ENCODE measurements around the gene SAMD9. TPM values are rescaled to one million over a fixed set of nuclear protein-coding genes. Genes with fewer than 3 reads are reported as not detected.

Gene SAMD9
- total and polyA plus RNA-seq, 2 donors (not counting 1 experiment from before 2014, with no cell fraction given), result 10.1 to 19.2 TPM

GRCh38 chr7:93055543-93056107 is 62.2 kb downstream of the SAMD9 start:
- no peak overlapping the region for H3K4me2 ChIP-seq (ENCODE audit: extremely low read depth, insufficient read depth, low read length)
- peak; percentile 38 to 68 for DNase-seq (ENCODE audit: low read depth in 2 of 2)
- H3K9ac ChIP-seq (ENCODE audit: insufficient read depth, low read length), result no peak overlapping the region
- H4K20me1 ChIP-seq (ENCODE audit: control insufficient read depth, extremely low read depth, insufficient read depth, low read length), result no peaks in the 10 kb centered on the region
- H2AFZ ChIP-seq (ENCODE audit: low read length), result no peak overlapping the region
- H3K4me3 ChIP-seq (replicated peaks in 1 of 4; ENCODE audit: control extremely low read depth in 1 of 4, insufficient read depth in 1 of 4, low read depth in 3 of 4, low read length in 4 of 4), result no peak overlapping the region
- H3K79me2 ChIP-seq (ENCODE audit: control insufficient read depth, insufficient read depth, low read length), result no peaks in the 10 kb centered on the region
- no peaks in the 10 kb centered on the region for H3K4me1 ChIP-seq (ENCODE audit: control insufficient read depth, extremely low read depth, insufficient read depth, low read length)
- no peaks in the 10 kb centered on the region for H3K9me3 ChIP-seq (ENCODE audit: control insufficient read depth, insufficient read depth, low read depth, low read length)
- no peaks in the 10 kb centered on the region for H3K27me3 ChIP-seq (ENCODE audit: control insufficient read depth, insufficient read depth, low read length)
- H3K36me3 ChIP-seq (ENCODE audit: control insufficient read depth, insufficient read depth, low read length), result no peaks in the 10 kb centered on the region
- TF ChIP-seq EZH2 (IDR thresholded peaks at IDR 0.05; ENCODE audit: low read length, missing control alignments) (no peak), CTCF (conservative IDR thresholded peaks at IDR 0.05 in 1 of 2, IDR thresholded peaks at IDR 0.05 in 1 of 2; ENCODE audit: low read depth in 1 of 2, low read length in 2 of 2) (peak; percentile 43 to 64)
- no peak overlapping the region for H3K27ac ChIP-seq (ENCODE audit: insufficient read depth, low read length)

- no peak for DNase-seq (ENCODE audit: low read depth in 2 of 2)
- H3K9ac ChIP-seq (ENCODE audit: insufficient read depth, low read length), result no peak overlapping the region
- H3K36me3 ChIP-seq (ENCODE audit: control insufficient read depth, insufficient read depth, low read length), result no peaks in the 10 kb centered on the region
- H3K9me3 ChIP-seq (ENCODE audit: control insufficient read depth, insufficient read depth, low read depth, low read length), result no peaks in the 10 kb centered on the region
- H3K27ac ChIP-seq (ENCODE audit: insufficient read depth, low read length), result no peak overlapping the region
- H3K27me3 ChIP-seq (ENCODE audit: control insufficient read depth, insufficient read depth, low read length), result no peaks in the 10 kb centered on the region
- no peaks in the 10 kb centered on the region for H3K4me1 ChIP-seq (ENCODE audit: control insufficient read depth, extremely low read depth, insufficient read depth, low read length)
- no peak overlapping the region for H3K4me2 ChIP-seq (ENCODE audit: extremely low read depth, insufficient read depth, low read length)
- H3K79me2 ChIP-seq (ENCODE audit: control insufficient read depth, insufficient read depth, low read length), result no peaks in the 10 kb centered on the region
- TF ChIP-seq CTCF (conservative IDR thresholded peaks at IDR 0.05 in 1 of 2, IDR thresholded peaks at IDR 0.05 in 1 of 2; ENCODE audit: low read depth in 1 of 2, low read length in 2 of 2) (no peak), EZH2 (IDR thresholded peaks at IDR 0.05; ENCODE audit: low read length, missing control alignments) (no peak)
- no peaks in the 10 kb centered on the region for H4K20me1 ChIP-seq (ENCODE audit: control insufficient read depth, extremely low read depth, insufficient read depth, low read length)
- H2AFZ ChIP-seq (ENCODE audit: low read length), result no peak overlapping the region
- H3K4me3 ChIP-seq (replicated peaks in 1 of 4; ENCODE audit: control extremely low read depth in 1 of 4, insufficient read depth in 1 of 4, low read depth in 3 of 4, low read length in 4 of 4), result no peak overlapping the region
Measured at GRCh38 chr7:93054975-93055374, 62.8 kb downstream of the SAMD9 start.

- H3K27me3 ChIP-seq (ENCODE audit: control insufficient read depth, insufficient read depth, low read length), result no peaks in the 10 kb centered on the region
- H3K27ac ChIP-seq (ENCODE audit: insufficient read depth, low read length), result no peak overlapping the region
- H4K20me1 ChIP-seq (ENCODE audit: control insufficient read depth, extremely low read depth, insufficient read depth, low read length), result no peaks in the 10 kb centered on the region
- H3K36me3 ChIP-seq (ENCODE audit: control insufficient read depth, insufficient read depth, low read length), result no peaks in the 10 kb centered on the region
- no peaks in the 10 kb centered on the region for H3K79me2 ChIP-seq (ENCODE audit: control insufficient read depth, insufficient read depth, low read length)
- H2AFZ ChIP-seq (ENCODE audit: low read length), result peak overlapping the region; percentile 36
- H3K4me3 ChIP-seq (replicated peaks in 1 of 4; ENCODE audit: control extremely low read depth in 1 of 4, insufficient read depth in 1 of 4, low read depth in 3 of 4, low read length in 4 of 4), result no peak overlapping the region
- H3K4me1 ChIP-seq (ENCODE audit: control insufficient read depth, extremely low read depth, insufficient read depth, low read length), result no peaks in the 10 kb centered on the region
- TF ChIP-seq CTCF (conservative IDR thresholded peaks at IDR 0.05 in 1 of 2, IDR thresholded peaks at IDR 0.05 in 1 of 2; ENCODE audit: low read depth in 1 of 2, low read length in 2 of 2) (no peak), EZH2 (IDR thresholded peaks at IDR 0.05; ENCODE audit: low read length, missing control alignments) (no peak)
- H3K4me2 ChIP-seq (ENCODE audit: extremely low read depth, insufficient read depth, low read length), result no peak overlapping the region
- no peak overlapping the region for H3K9ac ChIP-seq (ENCODE audit: insufficient read depth, low read length)
- DNase-seq (ENCODE audit: low read depth in 2 of 2), result no peak
- no peaks in the 10 kb centered on the region for H3K9me3 ChIP-seq (ENCODE audit: control insufficient read depth, insufficient read depth, low read depth, low read length)
Measured at GRCh38 chr7:93053949-93054943, 63.5 kb downstream of the SAMD9 start.
